ENCODE measurements around the gene CCDC60.

Gene CCDC60

GRCh38 chr12:119419381-119419780, 84.9 kb downstream of the CCDC60 start:
- no peak overlapping the region for H3K9ac ChIP-seq
- TF ChIP-seq, protein P1, sequence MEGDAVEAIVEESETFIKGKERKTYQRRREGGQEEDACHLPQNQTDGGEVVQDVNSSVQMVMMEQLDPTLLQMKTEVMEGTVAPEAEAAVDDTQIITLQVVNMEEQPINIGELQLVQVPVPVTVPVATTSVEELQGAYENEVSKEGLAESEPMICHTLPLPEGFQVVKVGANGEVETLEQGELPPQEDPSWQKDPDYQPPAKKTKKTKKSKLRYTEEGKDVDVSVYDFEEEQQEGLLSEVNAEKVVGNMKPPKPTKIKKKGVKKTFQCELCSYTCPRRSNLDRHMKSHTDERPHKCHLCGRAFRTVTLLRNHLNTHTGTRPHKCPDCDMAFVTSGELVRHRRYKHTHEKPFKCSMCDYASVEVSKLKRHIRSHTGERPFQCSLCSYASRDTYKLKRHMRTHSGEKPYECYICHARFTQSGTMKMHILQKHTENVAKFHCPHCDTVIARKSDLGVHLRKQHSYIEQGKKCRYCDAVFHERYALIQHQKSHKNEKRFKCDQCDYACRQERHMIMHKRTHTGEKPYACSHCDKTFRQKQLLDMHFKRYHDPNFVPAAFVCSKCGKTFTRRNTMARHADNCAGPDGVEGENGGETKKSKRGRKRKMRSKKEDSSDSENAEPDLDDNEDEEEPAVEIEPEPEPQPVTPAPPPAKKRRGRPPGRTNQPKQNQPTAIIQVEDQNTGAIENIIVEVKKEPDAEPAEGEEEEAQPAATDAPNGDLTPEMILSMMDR (conservative IDR thresholded peaks at IDR 0.05; ENCODE audit: low read depth, low read length): no peak
- no peak overlapping the region for H2AFZ ChIP-seq (ENCODE audit: low read depth)
- no peaks in the 10 kb centered on the region for H3K27me3 ChIP-seq (ENCODE audit: insufficient read depth, low read depth)
- H4K20me1 ChIP-seq (ENCODE audit: insufficient read depth): no peaks in the 10 kb centered on the region
- H3K36me3 ChIP-seq (ENCODE audit: insufficient read depth): no peaks in the 10 kb centered on the region
- H3K27ac ChIP-seq: no peak overlapping the region
- no peaks in the 10 kb centered on the region for H3K4me1 ChIP-seq (ENCODE audit: low read depth, poor library complexity, severe bottlenecking)
- H3K4me3 ChIP-seq (IDR thresholded peaks at IDR 0.05; ENCODE audit: insufficient read depth, low read depth, low read length): no peak overlapping the region
- no peak overlapping the region for H3K4me2 ChIP-seq
- no peaks in the 10 kb centered on the region for H3K79me2 ChIP-seq (ENCODE audit: insufficient read depth, low read depth)

- no peaks in the 10 kb centered on the region for H3K27me3 ChIP-seq (ENCODE audit: insufficient read depth, low read depth)
- no peaks in the 10 kb centered on the region for H3K36me3 ChIP-seq (ENCODE audit: insufficient read depth)
- no peaks in the 10 kb centered on the region for H3K79me2 ChIP-seq (ENCODE audit: insufficient read depth, low read depth)
- no peaks in the 10 kb centered on the region for H4K20me1 ChIP-seq (ENCODE audit: insufficient read depth)
- H3K4me2 ChIP-seq: no peak overlapping the region
- TF ChIP-seq, protein P1 (conservative IDR thresholded peaks at IDR 0.05; ENCODE audit: low read depth, low read length): no peak
- no peak overlapping the region for H3K27ac ChIP-seq
- H3K4me1 ChIP-seq (ENCODE audit: low read depth, poor library complexity, severe bottlenecking): no peaks in the 10 kb centered on the region
- no peak overlapping the region for H3K9ac ChIP-seq
- no peak overlapping the region for H3K4me3 ChIP-seq (IDR thresholded peaks at IDR 0.05; ENCODE audit: insufficient read depth, low read depth, low read length)
- no peak overlapping the region for H2AFZ ChIP-seq (ENCODE audit: low read depth)
Measured at GRCh38 chr12:119423285-119423684, 88.8 kb downstream of the CCDC60 start.

DNA sequence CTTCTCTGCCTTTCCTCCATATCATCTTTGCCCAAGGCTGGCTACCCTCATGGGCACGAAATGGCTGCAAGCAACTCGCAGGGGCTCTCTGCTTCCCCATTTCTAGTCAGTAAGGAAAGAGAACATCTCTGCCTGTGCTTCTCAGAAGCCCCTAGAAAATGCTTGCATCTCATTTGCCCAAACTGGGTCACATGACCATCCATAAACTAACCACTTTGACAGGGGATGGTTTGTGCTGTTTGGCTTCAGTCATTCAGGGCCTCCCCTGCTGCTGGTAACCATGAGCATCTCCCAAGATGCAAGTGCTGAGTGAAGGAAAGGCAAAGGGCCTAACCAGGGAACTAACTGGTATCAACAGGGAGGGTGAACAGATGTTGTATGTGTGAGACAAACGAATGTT, 91.1 kb downstream of the CCDC60 start:
- H4K20me1 ChIP-seq (ENCODE audit: insufficient read depth): no peaks in the 10 kb centered on the region
- TF ChIP-seq, protein P1 (conservative IDR thresholded peaks at IDR 0.05; ENCODE audit: low read depth, low read length): no peak
- no peaks in the 10 kb centered on the region for H3K27me3 ChIP-seq (ENCODE audit: insufficient read depth, low read depth)
- H3K9ac ChIP-seq: no peak overlapping the region
- H3K36me3 ChIP-seq (ENCODE audit: insufficient read depth): no peaks in the 10 kb centered on the region
- H3K27ac ChIP-seq: no peak overlapping the region
- H3K4me1 ChIP-seq (ENCODE audit: low read depth, poor library complexity, severe bottlenecking): no peaks in the 10 kb centered on the region
- no peak overlapping the region for H3K4me2 ChIP-seq
- H3K4me3 ChIP-seq (IDR thresholded peaks at IDR 0.05; ENCODE audit: insufficient read depth, low read depth, low read length): no peak overlapping the region
- H3K79me2 ChIP-seq (ENCODE audit: insufficient read depth, low read depth): no peaks in the 10 kb centered on the region
- H2AFZ ChIP-seq (ENCODE audit: low read depth): no peak overlapping the region

GRCh38 chr12:119431151-119431550, 96.6 kb downstream of the CCDC60 start:
- no peak overlapping the region for H3K4me2 ChIP-seq
- no peaks in the 10 kb centered on the region for H3K36me3 ChIP-seq (ENCODE audit: insufficient read depth)
- TF ChIP-seq, protein P1 (conservative IDR thresholded peaks at IDR 0.05; ENCODE audit: low read depth, low read length): no peak
- no peak overlapping the region for H3K27ac ChIP-seq
- H3K79me2 ChIP-seq (ENCODE audit: insufficient read depth, low read depth): no peaks in the 10 kb centered on the region
- no peak overlapping the region for H3K4me3 ChIP-seq (IDR thresholded peaks at IDR 0.05; ENCODE audit: insufficient read depth, low read depth, low read length)
- H2AFZ ChIP-seq (ENCODE audit: low read depth): no peak overlapping the region
- H3K27me3 ChIP-seq (ENCODE audit: insufficient read depth, low read depth): no peaks in the 10 kb centered on the region
- H3K4me1 ChIP-seq (ENCODE audit: low read depth, poor library complexity, severe bottlenecking): no peaks in the 10 kb centered on the region
- no peak overlapping the region for H3K9ac ChIP-seq
- no peaks in the 10 kb centered on the region for H4K20me1 ChIP-seq (ENCODE audit: insufficient read depth)
